ENCODE data around the gene PLCB3.
A peak's percentile ranks its signal among the peaks of the same experiment; 100 is the strongest.
"Not testable (repeated sequence)": the region's sequence is repeated elsewhere in the genome, so short reads cannot be mapped to it uniquely, and the experiment has no call there.

The PLCB3 gene

DNA sequence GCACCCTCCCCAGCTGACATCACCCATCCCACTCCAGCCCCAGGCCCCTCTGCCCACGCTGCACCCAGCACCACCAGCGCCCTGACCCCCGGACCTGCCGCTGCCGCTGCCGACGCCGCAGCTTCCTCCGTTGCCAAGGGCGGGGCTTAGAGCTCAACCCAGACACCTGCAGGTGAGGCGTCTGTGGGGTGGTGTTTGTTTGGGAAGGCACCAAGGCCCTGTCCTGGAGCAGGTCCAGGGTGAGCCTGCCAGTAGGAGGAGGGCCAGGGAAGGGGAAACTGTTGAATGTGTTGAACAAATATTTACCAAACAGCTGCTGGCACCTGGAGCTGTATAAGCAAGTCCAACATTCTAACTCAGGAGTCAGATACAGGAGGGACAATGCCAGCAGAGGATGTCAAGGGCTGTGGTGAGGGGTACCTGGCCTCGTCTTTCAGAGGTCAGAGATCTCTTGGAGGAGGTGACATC, 13.8 kb upstream of the PLCB3 start:
- no peak for DNase-seq (ENCODE audit: low spot score)

DNA sequence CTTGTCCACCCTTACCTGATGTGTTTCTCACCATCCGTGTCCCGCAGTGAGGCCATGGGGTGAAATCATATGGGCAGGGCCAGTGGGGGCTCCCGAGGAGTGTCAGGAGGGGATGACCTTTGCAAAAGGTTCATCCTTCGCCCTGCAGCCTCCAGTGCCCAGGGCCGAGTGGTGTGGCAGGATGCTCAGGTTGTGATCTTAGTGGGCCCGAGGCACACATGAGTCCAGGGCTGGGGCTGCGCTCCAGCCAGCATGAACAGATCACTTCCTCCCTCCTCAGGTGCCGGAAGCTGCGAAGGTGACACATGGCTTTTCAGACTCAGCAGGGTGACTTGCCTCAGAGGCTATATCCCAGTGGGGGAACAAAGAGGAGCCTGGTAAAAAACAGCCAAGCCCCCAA, 13.3 kb upstream of the PLCB3 start:
- no peak for DNase-seq (ENCODE audit: low spot score)

DNA sequence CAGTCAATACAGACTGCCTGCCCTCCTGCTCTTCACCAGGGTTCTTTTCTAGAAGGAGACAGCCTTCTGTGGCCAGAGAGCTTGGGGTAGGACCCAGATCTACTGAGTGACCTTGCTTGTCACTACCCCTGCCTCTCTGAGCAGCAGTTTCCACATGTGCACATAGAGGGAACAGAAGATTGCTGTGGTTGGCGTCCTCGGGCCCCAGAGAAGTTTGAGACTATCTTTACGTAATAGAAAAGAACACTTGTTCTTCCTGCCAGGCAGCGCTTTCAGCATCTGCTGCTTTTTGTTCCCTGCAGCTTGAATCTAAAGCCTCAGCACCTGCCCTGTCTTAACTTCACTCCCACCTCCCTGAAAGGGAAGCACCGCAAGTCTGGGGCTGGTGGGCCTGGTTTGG, 12.3 kb upstream of the PLCB3 start:
- DNase-seq (ENCODE audit: low spot score): no peak

DNA sequence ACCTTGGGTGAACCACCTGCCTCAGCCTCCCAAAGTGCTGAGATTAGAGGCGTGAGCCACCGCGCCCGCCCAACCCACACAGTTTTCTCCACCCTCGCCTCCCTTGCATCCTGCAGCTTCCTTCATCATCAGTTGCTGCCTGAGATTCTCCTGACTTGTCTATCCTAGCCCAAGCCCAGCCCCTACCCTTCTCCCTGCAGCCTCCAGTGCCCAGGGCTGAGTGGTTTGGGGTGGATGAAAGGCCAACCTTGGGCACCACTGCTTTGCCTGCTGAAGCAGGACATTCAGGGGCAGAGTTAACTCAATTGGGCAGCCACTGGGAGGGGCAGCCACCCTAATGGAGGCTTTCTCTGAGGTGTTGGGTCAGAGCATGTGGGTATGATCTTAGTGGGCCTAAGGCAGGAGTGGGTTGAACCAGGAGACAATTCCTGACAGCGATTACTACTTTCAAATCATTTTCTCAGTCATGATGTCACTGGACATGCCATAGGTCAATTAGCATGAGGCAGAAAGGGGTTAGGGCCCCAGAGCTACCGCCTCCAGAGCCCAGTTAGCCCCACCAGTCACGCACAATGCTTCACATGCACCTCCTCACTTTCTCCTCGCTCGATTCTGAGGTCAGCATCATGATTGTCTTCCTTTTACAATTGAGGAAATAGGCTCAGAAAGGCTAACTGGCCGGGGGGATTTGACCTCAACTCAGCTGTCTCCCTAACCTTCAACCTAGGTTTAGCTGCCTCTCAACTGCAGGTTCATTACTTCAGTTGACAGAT, 11.5 kb upstream of the PLCB3 start:
- DNase-seq (ENCODE audit: low spot score): no peak

DNA sequence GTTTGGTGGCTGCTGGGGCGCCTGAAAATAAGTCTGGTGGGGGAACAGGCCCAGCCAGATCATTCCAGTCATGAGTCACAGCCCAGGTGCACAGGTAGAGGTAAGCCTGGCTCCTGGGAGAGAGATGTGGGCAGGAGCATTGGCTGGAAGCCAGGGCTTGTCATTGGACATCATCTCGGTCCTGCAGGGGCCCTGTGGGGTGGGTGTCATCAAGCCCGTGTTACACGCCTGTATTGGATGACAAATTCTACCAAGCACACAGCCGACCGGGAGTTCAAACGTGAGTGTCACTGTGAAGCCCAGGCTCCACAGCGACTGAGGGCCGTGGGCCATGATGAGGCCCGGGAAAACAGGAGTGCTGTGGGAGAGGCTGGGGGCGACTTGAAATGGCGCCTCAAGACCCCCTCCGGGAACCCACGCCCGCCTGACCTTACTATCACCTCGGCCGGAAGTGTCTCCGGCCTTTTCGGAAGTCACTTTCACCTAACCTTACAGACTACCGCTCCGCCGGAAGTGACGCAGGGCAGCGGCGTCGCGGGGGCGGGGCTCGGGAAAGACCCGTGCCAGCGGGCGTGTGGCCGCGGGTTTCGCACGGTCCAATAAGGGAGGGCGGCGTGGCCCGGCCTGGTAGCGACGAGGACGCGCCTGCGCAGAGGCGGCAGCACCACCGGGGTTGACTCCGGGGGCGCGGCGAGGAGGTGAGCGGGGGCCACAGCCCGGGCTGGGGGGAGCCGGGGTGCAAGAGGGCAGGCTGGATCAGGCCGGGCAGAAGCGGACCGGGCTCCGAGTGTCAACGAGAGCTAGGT, 10.7 kb upstream of the PLCB3 start, which contains the start of gene FKBP2:
Gene FKBP2, plus strand, starts transcription at position 661 of the 806 bp plus-strand sequence. CDS start 1,293 bp downstream, outside the sequence.
- peak; percentile 98 for DNase-seq (ENCODE audit: low spot score)

DNA sequence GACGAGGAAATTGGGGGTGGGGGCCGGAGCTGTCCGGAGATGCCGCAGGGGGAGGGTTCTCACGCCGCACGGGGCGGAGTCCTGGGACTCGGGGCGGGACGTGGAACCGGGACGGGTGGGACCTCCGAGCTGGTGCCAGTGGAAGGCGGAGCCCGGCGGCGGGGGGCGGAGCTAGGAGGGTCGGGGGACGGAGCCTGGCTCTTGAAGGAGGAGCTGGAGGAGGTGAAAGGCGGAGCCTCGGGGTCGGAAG, 10.2 kb upstream of the PLCB3 start:
- peak; percentile 99 for DNase-seq (ENCODE audit: low spot score)

DNA sequence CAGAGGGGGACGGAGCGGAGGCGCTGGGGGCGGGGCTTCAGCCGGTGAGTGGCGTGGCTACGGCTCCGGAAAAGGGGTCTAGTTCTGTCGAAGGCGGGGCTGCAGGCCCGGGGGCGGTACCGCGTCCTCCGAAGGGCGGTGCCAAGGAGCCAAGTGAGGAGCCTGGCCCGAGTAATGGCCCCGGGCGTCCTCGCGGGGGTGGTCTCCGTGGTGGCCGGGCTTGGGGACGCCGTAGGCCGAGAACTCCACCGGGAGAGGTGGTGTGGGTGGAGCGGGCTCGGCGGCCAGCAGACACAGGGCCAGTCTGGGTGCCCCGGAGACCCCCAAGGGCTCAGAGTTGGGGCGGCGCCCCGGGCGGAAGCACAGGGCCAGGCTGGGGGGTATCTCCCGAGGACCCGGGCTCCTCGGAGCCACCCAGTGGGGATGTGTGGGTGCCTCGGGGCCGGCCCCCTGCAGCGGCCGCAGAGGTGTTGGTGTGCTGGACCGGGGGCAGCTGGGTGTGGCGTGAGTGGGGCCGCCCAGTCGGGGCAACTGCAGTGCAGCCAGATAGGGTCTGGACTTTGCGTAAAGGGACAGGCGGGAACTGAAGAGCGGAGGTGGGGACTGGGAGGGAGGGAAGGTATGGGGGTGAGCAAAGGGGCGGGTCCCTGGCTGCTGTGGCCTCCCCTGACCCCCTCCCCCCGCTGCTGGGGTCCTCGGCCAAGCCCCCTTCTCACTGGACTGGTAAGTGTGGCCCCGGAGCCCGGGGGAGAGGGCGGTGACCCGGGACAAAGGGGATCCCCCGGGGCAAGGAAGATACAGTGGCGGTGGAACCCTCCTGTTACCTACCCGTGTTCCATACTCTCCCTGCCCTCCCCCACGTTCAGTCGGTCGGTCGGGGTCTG, 9.6 kb upstream of the PLCB3 start:
- DNase-seq (ENCODE audit: low spot score): no peak

DNA sequence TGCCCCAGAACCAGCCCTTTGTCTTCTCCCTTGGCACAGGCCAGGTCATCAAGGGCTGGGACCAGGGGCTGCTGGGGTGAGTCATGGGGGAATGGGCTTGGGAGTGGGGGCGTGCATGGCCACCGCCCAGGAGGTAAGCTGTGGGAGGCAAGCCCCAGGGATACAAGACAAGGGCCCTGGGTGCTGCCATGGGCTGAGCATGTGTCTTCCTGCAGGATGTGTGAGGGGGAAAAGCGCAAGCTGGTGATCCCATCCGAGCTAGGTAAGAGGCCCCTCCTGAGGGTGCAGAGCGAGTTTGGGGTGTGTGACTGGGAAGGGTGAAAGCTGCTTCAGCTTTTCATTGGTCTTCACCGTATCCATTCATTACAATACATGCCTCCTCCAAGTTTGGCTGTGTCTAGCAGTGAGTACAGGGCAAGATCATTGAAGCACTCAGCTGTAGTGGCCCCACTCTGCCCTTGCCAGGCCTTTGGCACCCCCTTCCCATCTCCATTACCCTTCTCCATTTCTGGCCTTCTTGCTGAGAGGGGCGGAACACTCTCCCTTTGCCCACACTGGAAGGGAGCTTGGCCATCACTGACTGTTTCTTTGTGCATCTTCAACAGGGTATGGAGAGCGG, 8.0 kb upstream of the PLCB3 start:
- DNase-seq (ENCODE audit: low spot score): no peak

DNA sequence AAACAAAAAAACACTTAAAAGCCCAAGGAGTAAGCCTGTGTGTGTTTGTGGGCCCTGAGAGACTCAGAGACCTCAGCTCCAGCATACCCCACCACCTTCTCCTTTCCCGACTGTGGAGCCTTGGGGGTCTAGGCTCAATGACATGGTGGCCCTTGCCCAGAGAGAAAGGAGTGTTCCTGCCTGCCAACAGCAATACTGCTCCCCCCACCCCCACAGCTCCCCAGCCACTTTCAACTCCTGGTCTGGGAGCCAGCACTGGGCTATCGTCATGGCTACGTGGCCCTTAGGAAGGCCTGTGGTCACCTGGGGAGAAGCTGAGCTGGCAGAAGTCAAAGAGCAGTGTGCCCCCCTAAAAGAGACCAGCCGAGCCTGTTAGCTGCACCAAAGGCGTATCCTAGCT, 7.2 kb upstream of the PLCB3 start:
- no peak for DNase-seq (ENCODE audit: low spot score)

DNA sequence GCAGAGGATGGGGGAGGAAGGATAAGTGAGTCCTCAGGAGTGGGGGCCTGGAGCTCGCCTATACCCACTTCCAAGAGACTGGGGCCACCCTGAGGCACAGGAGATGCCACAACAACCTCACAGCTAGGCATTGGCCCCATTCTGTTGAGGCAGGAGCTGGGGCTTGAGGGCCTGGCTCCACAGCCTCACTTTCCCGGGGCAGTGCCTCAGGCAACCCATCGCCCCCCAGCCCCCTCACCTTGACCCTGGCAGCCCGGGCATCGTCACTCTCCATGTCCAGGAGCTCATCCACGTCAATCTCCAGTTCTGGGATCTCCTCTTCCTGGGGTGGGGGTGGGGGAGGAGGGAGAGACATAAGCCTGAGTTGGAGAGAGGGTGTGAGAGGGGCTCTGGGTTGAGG, 6.4 kb upstream of the PLCB3 start:
- no peak for DNase-seq (ENCODE audit: low spot score)

DNA sequence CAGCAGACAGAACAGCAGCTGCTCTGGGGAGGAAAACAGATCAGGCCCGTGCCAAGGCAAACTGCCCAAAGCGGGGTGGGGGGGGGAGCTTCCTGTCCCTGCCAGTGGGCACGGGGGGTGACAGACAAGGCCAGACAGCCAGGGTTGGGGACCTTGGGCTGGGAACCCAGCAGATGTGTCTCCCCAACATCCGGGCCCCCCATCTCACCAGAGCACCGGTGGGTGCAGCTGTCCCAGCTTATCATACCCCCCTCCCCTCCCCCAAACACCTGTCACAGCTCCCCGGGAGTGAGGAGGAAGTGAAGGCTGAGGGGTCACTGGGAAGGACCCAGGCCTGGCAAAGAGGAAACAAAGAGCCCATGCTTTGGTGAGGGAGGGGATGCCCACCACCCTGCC, 5.9 kb upstream of the PLCB3 start:
- DNase-seq (ENCODE audit: low spot score): no peak

DNA sequence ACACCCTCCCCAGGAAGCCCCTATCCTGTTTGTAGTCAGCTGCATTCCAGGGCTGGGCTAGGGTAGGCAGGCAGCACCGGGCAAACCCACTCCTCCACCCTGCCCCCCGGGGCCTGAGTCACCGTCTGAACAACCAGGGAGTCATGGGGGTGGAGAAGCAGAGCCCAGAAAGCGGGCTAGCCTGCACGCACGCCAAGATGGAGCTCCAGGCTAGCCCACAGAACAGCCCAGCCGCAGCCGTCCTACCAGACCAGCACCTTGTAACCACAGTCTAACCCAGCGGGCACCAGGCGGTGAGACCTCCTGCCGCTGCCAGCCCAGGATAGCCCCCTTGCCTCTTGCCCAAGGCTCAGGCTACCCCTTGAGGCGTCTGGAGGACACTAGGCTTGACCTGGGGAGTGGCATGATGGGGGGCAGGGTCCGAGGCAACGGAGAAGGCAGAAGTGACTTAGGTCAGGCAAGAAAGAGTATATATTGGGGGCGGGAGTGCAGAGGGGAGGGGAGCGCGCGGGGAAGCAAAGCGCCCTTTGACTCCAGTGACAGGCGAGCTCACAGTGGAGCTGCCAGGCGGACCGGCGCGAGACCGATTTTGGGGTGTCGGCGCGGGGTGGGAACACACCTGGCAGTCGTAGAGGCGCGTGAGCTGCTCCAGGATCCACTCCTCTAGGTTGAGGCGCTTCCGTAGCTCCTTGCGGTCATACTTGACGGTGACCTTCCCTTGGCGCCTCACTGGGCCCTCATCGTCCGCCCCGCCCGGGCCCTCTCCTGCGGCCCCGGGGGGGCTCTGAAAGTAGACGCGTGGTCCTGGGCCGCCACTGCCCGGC, 5.3 kb upstream of the PLCB3 start:
- DNase-seq (ENCODE audit: low spot score): peak; percentile 52

DNA sequence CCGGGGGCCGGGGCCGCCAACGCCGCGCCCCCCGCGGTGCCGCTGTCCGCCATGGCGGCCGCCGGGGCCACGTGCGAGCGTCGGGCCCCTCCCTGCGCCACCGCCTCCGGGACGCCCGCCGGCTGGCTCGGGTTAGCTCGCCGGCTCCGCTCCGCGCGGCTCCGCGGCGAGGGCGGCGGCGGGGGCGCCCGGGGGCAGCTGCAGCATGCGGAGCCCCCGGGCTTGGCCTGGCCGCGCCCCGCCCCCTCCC, 4.8 kb upstream of the PLCB3 start:
- DNase-seq (ENCODE audit: low spot score): not testable (repeated sequence)

DNA sequence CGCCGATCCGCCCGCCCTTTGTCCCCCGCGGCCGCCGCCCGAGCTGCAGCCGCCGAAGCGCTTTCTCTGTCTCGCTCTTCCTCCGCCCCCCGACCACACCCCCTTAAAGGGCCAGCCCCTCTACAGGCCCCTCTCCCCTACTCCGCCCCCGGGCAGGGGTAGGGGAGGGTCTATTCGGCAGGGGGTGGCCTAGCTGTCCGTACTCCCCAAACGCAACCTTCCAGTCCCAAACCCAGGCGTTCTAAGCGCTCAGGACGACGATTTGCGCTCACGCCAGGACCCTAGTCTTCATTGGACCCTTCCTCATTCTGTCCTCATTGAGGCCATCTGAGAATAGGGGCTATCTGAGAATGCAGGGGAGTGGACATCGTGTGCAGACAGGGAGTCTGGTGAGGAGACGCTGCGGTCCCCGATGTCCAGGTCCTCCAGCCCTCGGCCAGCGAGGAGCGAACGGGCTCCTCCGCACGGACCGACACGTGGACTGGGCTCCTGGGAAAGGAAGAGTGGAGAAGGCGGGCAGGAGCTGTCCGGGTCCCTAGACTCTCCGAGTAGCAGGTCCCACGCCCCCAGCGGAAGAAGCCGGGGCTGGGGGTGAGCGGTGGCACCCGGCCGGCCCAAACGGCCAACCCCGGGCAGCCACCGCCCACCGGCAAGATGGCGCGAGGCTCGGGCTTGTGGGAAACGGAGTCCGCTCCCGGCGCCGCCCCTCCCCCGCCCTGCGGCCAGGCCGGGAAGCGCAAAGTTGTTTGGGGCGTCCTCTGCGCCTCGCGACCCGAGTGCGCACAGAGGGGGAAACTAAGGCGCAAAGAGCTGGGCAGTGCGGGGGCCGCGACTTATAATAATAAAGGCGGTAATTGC, 4.2 kb upstream of the PLCB3 start, which contains the start of gene PPP1R14B:
Gene PPP1R14B, minus strand, starts transcription at position 73 of the 858 bp plus-strand sequence. CDS start 270 bp downstream, outside the sequence.
- peak; percentile 81 for DNase-seq (ENCODE audit: low spot score)

DNA sequence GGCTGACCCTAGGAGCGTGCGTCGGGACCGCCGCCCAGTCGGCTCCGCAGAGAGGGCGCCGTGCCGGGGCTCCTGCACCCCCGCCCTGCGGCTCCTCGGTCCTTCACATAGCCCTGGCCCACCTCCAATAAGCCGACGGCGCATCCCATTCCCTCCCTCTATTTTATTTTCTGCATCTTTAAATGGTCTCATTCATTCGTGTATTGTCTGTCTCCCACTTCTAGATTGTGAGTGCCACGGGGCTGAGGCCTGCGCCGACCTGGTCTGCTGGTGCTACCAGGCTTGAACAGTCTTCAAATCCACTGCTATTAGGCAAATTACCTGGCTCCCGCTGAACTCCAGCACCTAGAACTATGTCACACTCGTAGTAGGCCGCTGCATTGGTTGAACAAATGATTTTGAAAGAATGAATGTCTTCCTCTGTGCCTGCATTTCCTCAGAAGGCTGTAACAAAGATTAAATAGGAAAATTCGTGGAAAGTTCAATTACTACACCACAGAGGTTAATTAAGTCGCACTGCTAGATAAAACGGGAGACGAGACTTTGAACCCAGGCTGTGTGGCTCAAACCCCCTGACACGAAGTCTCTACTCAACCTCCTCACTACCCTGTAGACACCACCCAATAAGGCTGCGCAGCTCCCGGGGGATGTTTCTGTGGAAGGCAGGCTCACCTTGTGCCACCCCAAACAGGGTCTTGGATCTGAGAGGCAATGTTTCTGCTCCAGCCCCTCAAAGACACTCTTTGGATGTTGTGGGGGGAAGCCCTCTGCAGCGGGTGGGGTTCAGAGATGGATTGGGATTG, 3.4 kb upstream of the PLCB3 start:
- no peak for DNase-seq (ENCODE audit: low spot score)

DNA sequence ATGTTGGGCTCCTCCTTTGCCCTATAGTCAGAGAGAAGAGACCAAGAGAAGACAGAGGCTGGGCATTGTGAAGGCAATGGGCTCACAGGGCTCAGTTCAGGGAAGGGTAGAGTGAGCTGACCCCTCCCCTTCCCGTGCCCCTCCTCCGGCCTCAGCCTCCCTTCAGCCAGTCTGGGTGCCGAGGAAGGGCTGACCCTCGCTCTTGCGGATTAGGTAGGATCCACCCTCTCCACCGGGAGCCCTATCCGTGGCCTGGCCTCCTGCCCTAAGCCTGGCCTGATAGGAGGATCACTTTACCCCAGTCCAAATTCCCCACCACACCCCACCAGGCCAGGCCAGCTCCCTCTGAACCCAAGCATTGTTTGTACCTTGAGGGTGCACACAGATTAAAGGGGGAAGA, 2.8 kb upstream of the PLCB3 start:
- DNase-seq (ENCODE audit: low spot score): no peak

DNA sequence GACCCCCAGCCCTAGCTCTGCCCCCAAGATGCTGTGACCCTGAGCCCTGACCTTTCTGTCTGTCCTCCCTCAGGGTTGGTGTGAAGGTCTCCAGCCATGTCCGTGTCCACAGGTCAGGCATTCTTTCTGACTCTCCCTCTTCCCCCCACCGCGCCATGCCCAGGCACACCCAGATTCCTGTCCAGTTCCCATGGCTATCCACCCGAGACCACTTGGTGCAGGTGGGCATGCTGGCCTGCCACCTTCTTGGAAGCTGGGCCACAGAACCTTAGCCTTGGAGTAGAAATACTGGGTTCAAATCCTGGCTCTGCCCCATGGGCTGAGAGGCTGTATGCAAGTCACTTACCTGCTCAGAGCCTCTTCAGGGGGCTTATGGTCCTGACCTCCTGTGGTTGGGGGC, 2.3 kb upstream of the PLCB3 start:
- no peak for DNase-seq (ENCODE audit: low spot score)

DNA sequence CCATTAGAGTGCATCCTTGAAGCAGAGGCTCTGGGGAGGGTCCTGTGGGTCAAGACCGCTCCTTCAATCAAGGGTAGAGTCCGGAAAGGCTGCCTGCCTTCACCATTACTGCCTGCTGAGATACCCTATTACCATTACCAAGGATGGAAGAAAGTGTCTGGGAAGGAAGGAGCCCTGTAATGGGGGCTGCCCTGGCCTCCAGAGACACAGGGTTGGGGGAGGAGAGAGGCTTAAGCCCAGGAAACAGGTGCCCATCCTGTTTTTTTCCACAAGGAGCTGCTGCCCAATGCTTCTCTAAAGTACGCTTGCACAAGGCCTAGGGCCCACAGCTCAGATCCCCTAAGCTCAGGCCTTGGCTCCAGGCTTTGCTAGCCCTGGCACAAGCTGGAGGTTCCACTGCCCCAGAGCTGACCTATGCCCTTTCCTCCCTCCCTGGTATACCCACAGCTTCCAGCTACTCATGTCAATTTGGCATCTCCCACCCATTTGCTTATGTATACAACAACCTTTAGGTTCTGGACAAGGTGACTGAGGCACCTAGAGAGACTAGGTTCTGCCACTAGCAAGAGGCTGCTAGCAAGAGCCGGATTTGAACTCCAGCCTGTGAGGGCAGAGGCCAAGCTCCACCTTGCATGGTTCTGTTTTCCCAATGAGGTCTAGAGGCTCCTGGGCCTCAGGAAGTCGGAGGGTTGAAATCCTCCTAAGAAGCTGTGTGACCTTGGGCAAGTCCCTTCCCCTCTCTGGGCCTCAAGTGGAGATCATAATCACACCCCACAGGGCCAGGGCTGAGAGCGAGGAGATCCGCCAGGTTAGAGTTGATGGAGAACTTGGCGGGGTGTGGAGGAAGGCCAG, 1.5 kb upstream of the PLCB3 start:
- DNase-seq (ENCODE audit: low spot score): no peak
